ENCODE measurements around the gene KIRREL3.

The KIRREL3 gene

GRCh38 chr11:126515501-126515900 lies 485.1 kb downstream of the KIRREL3 start:
- no peak overlapping the region for H3K9ac ChIP-seq (ENCODE audit: low read depth, low read length)
- no peaks in the 10 kb centered on the region for H3K9me3 ChIP-seq (ENCODE audit: control insufficient read depth, insufficient read depth, low read length)
- no peaks in the 10 kb centered on the region for H3K4me1 ChIP-seq (ENCODE audit: control insufficient read depth, insufficient read depth, low read length)
- H3K36me3 ChIP-seq (ENCODE audit: control insufficient read depth, insufficient read depth, low read length) = no peaks in the 10 kb centered on the region
- no peak overlapping the region for H3K4me3 ChIP-seq (ENCODE audit: low read depth, low read length)
- no peaks in the 10 kb centered on the region for H3K27me3 ChIP-seq (ENCODE audit: control insufficient read depth, insufficient read depth, low read length)
- H3K27ac ChIP-seq (ENCODE audit: low read depth, low read length) = no peak overlapping the region

GRCh38 chr11:126514061-126514693 lies 486.4 kb downstream of the KIRREL3 start:
- no peaks in the 10 kb centered on the region for H3K4me1 ChIP-seq (ENCODE audit: control insufficient read depth, insufficient read depth, low read length)
- H3K27ac ChIP-seq (ENCODE audit: low read depth, low read length) = no peak overlapping the region
- H3K27me3 ChIP-seq (ENCODE audit: control insufficient read depth, insufficient read depth, low read length) = no peaks in the 10 kb centered on the region

GRCh38 chr11:126512741-126513715 lies 487.5 kb downstream of the KIRREL3 start:
- Histone ChIP-seq H3K9ac (ENCODE audit: low read depth, low read length) (no peak overlapping the region), H3K27ac (ENCODE audit: low read depth, low read length) (no peak overlapping the region), H3K4me1 (ENCODE audit: control insufficient read depth, insufficient read depth, low read length) (no peaks in the 10 kb centered on the region), H3K36me3 (ENCODE audit: control insufficient read depth, insufficient read depth, low read length) (no peaks in the 10 kb centered on the region), H3K4me3 (ENCODE audit: low read depth, low read length) (no peak overlapping the region), H3K27me3 (ENCODE audit: control insufficient read depth, insufficient read depth, low read length) (no peaks in the 10 kb centered on the region), H3K9me3 (ENCODE audit: control insufficient read depth, insufficient read depth, low read length) (no peaks in the 10 kb centered on the region)

More at GRCh38 chr11:126514061-126514693, 486.4 kb downstream of the KIRREL3 start:
- Histone ChIP-seq H3K9ac (ENCODE audit: low read depth, low read length) (no peak overlapping the region), H3K36me3 (ENCODE audit: control insufficient read depth, insufficient read depth, low read length) (no peaks in the 10 kb centered on the region), H3K4me3 (ENCODE audit: low read depth, low read length) (no peak overlapping the region), H3K9me3 (ENCODE audit: control insufficient read depth, insufficient read depth, low read length) (no peaks in the 10 kb centered on the region)

- H3K4me3 ChIP-seq (ENCODE audit: low read depth, low read length) = no peak overlapping the region
- H3K9ac ChIP-seq (ENCODE audit: low read depth, low read length) = no peak overlapping the region
- no peak overlapping the region for H3K27ac ChIP-seq (ENCODE audit: low read depth, low read length)
- no peaks in the 10 kb centered on the region for H3K4me1 ChIP-seq (ENCODE audit: control insufficient read depth, insufficient read depth, low read length)
- H3K9me3 ChIP-seq (ENCODE audit: control insufficient read depth, insufficient read depth, low read length) = no peaks in the 10 kb centered on the region
- H3K27me3 ChIP-seq (ENCODE audit: control insufficient read depth, insufficient read depth, low read length) = no peaks in the 10 kb centered on the region
- no peaks in the 10 kb centered on the region for H3K36me3 ChIP-seq (ENCODE audit: control insufficient read depth, insufficient read depth, low read length)
Measured at GRCh38 chr11:126512251-126512650, 488.3 kb downstream of the KIRREL3 start.

- Histone ChIP-seq H3K27me3 (ENCODE audit: control insufficient read depth, insufficient read depth, low read length) (no peaks in the 10 kb centered on the region), H3K4me1 (ENCODE audit: control insufficient read depth, insufficient read depth, low read length) (no peaks in the 10 kb centered on the region), H3K9ac (ENCODE audit: low read depth, low read length) (no peak overlapping the region)
Measured at GRCh38 chr11:126511475-126512115, 489.0 kb downstream of the KIRREL3 start.

GRCh38 chr11:126510621-126511370 lies 489.8 kb downstream of the KIRREL3 start:
- 0 out of 2 replicates have a peak, but pooled peaks cover 4% of the 10 kb centered on the region for H3K9me3 ChIP-seq (ENCODE audit: control insufficient read depth, insufficient read depth, low read length)
- no peaks in the 10 kb centered on the region for H3K36me3 ChIP-seq (ENCODE audit: control insufficient read depth, insufficient read depth, low read length)
- no peak overlapping the region for H3K4me3 ChIP-seq (ENCODE audit: low read depth, low read length)
- no peak overlapping the region for H3K9ac ChIP-seq (ENCODE audit: low read depth, low read length)
- no peaks in the 10 kb centered on the region for H3K27me3 ChIP-seq (ENCODE audit: control insufficient read depth, insufficient read depth, low read length)
- H3K4me1 ChIP-seq (ENCODE audit: control insufficient read depth, insufficient read depth, low read length) = no peaks in the 10 kb centered on the region
- H3K27ac ChIP-seq (ENCODE audit: low read depth, low read length) = no peak overlapping the region

More at GRCh38 chr11:126511475-126512115, 489.0 kb downstream of the KIRREL3 start:
- H3K36me3 ChIP-seq (ENCODE audit: control insufficient read depth, insufficient read depth, low read length) = no peaks in the 10 kb centered on the region
- no peak overlapping the region for H3K4me3 ChIP-seq (ENCODE audit: low read depth, low read length)
- H3K9me3 ChIP-seq (ENCODE audit: control insufficient read depth, insufficient read depth, low read length) = 0 out of 2 replicates have a peak, but pooled peaks cover 4% of the 10 kb centered on the region
- no peak overlapping the region for H3K27ac ChIP-seq (ENCODE audit: low read depth, low read length)

- Histone ChIP-seq H3K27ac (ENCODE audit: low read depth, low read length) (no peak overlapping the region), H3K36me3 (ENCODE audit: control insufficient read depth, insufficient read depth, low read length) (no peaks in the 10 kb centered on the region), H3K27me3 (ENCODE audit: control insufficient read depth, insufficient read depth, low read length) (no peaks in the 10 kb centered on the region), H3K9me3 (ENCODE audit: control insufficient read depth, insufficient read depth, low read length) (0 out of 2 replicates have a peak, but pooled peaks cover 4% of the 10 kb centered on the region), H3K4me1 (ENCODE audit: control insufficient read depth, insufficient read depth, low read length) (peaks cover 10% of the 10 kb centered on the region), H3K9ac (ENCODE audit: low read depth, low read length) (no peak overlapping the region), H3K4me3 (ENCODE audit: low read depth, low read length) (no peak overlapping the region)
Measured at GRCh38 chr11:126507646-126508045, 492.9 kb downstream of the KIRREL3 start.

GRCh38 chr11:126506789-126507188 lies 493.8 kb downstream of the KIRREL3 start:
- no peaks in the 10 kb centered on the region for H3K36me3 ChIP-seq (ENCODE audit: control insufficient read depth, insufficient read depth, low read length)
- H3K27ac ChIP-seq (ENCODE audit: low read depth, low read length) = no peak overlapping the region
- no peak overlapping the region for H3K9ac ChIP-seq (ENCODE audit: low read depth, low read length)
- H3K4me1 ChIP-seq (ENCODE audit: control insufficient read depth, insufficient read depth, low read length) = peaks cover 18% of the 10 kb centered on the region
- H3K4me3 ChIP-seq (ENCODE audit: low read depth, low read length) = no peak overlapping the region
- 0 out of 2 replicates have a peak, but pooled peaks cover 4% of the 10 kb centered on the region for H3K9me3 ChIP-seq (ENCODE audit: control insufficient read depth, insufficient read depth, low read length)
- no peaks in the 10 kb centered on the region for H3K27me3 ChIP-seq (ENCODE audit: control insufficient read depth, insufficient read depth, low read length)

- H3K36me3 ChIP-seq (ENCODE audit: control insufficient read depth, insufficient read depth, low read length) = no peaks in the 10 kb centered on the region
- H3K9ac ChIP-seq (ENCODE audit: low read depth, low read length) = no peak overlapping the region
- H3K4me3 ChIP-seq (ENCODE audit: low read depth, low read length) = no peak overlapping the region
- peaks cover 33% of the 10 kb centered on the region for H3K4me1 ChIP-seq (ENCODE audit: control insufficient read depth, insufficient read depth, low read length)
- H3K27me3 ChIP-seq (ENCODE audit: control insufficient read depth, insufficient read depth, low read length) = no peaks in the 10 kb centered on the region
- 0 out of 2 replicates have a peak, but pooled peaks cover 4% of the 10 kb centered on the region for H3K9me3 ChIP-seq (ENCODE audit: control insufficient read depth, insufficient read depth, low read length)
- no peak overlapping the region for H3K27ac ChIP-seq (ENCODE audit: low read depth, low read length)
Measured at GRCh38 chr11:126502982-126503381, 497.6 kb downstream of the KIRREL3 start.

GRCh38 chr11:126502159-126502558 lies 498.4 kb downstream of the KIRREL3 start:
- H3K9ac ChIP-seq (ENCODE audit: low read depth, low read length) = no peak overlapping the region
- H3K9me3 ChIP-seq (ENCODE audit: control insufficient read depth, insufficient read depth, low read length) = 0 out of 2 replicates have a peak, but pooled peaks cover 4% of the 10 kb centered on the region
- peaks cover 33% of the 10 kb centered on the region for H3K4me1 ChIP-seq (ENCODE audit: control insufficient read depth, insufficient read depth, low read length)
- no peaks in the 10 kb centered on the region for H3K36me3 ChIP-seq (ENCODE audit: control insufficient read depth, insufficient read depth, low read length)
- H3K4me3 ChIP-seq (ENCODE audit: low read depth, low read length) = no peak overlapping the region
- H3K27me3 ChIP-seq (ENCODE audit: control insufficient read depth, insufficient read depth, low read length) = no peaks in the 10 kb centered on the region
- no peak overlapping the region for H3K27ac ChIP-seq (ENCODE audit: low read depth, low read length)

Measured in HUES48 (cell line).